ENCODE results near the gene EXT2. TPM values are rescaled to one million over a fixed set of nuclear protein-coding genes. Genes with fewer than 3 reads are reported as not detected.

Gene EXT2
- total RNA-seq, 1 experiment from 2014 or later: 42.8 TPM

- H3K4me1 ChIP-seq (ENCODE audit: control insufficient read depth in 1 of 2, insufficient read depth in 2 of 2, low read length in 2 of 2): no peaks in the 10 kb centered on the region
- H4K20me1 ChIP-seq (ENCODE audit: insufficient read depth): no peaks in the 10 kb centered on the region
- no peak for ATAC-seq
- ChIA-PET CTCF (no interaction called here), POLR2A (no interaction called here), RAD21 (ENCODE audit: low non-redundant PET in 1 of 2, low total read pairs in 2 of 2, uncharacterized antibody in 2 of 2, unreplicated experiment in 2 of 2) (no interaction called here)
- no peak overlapping the region for H2AFZ ChIP-seq (ENCODE audit: low read depth, low read length, poor library complexity, severe bottlenecking)
- no peak for TF ChIP-seq MAX (IDR thresholded peaks at IDR 0.05)
- no peak for TF ChIP-seq POLR2A (IDR thresholded peaks at IDR 0.05; ENCODE audit: borderline replicate concordance, extremely low read depth, insufficient read depth, insufficient read length)
- TF ChIP-seq ATF3 (IDR thresholded peaks at IDR 0.05): no peak
- H3K4me3 ChIP-seq (replicated peaks in 1 of 2; ENCODE audit: low read depth in 1 of 2, low read length in 2 of 2): no peak overlapping the region
- no peak overlapping the region for H3K27ac ChIP-seq (ENCODE audit: low read depth, low read length)
- H3K9ac ChIP-seq (ENCODE audit: low read length): no peak overlapping the region
- no peaks in the 10 kb centered on the region for H3K9me2 ChIP-seq (ENCODE audit: insufficient read depth)
- BruUV-seq (replicated peaks): no TSS peak
- no peaks in the 10 kb centered on the region for H3K27me3 ChIP-seq (ENCODE audit: insufficient read depth, low read length)
- no peaks in the 10 kb centered on the region for H3K9me3 ChIP-seq (ENCODE audit: control insufficient read depth in 1 of 2, insufficient read depth in 1 of 2, low read depth in 1 of 2, low read length in 2 of 2)
- H3K36me3 ChIP-seq (ENCODE audit: control insufficient read depth in 1 of 2, insufficient read depth in 2 of 2, low read length in 2 of 2): no peaks in the 10 kb centered on the region
- DNase-seq (ENCODE audit: low read depth, low spot score): no peak
- intact Hi-C loops (cut with micrococcal nuclease): loop anchor here (10.0 kb wide), 2 partner anchors 45 to 1545 kb away; no protein-coding TSS in a partner anchor
- no peaks in the 10 kb centered on the region for H3K79me2 ChIP-seq (ENCODE audit: insufficient read depth, low read length)
- no peak overlapping the region for H3K4me2 ChIP-seq (ENCODE audit: low read length)
Observed at GRCh38 chr11:44199816-44200215, 104.3 kb downstream of the EXT2 start.

DNA sequence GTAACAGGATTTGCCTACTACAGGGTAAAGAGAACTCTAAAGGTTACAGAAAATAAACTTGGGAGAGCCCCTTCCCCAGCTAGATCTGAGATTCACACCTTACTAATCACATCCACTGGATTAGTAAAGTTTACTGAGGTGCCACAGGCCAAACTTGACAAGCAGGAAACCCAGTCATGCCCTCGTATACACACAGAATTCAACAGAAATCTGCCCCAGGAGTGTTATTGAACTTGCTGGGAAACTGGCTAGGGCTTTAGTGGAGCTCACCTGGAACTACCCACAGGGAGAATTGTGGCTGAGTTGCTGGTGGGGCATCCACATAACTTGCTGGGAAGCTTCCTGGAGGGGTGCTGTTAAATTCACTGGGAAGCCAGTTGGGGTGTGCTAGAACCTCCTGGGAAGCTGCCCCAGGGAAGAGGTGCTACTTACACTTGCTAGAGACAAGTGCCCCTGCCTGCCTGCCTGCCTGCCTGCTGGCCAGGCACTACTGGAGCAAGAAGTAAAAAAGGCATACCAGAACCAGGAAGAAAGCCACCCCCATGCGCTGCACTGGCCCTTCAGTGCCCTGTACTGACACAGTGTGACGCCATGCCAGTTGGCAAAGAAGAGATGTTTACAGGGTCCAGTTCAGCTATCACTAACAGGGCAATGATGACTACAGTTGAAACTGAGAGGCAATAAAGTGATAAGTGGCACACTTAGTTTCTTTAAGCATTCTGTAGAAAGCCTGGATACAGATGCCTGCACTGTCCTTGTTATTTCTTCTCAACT, 108.0 kb downstream of the EXT2 start:
- ATAC-seq: no peak
- H3K4me3 ChIP-seq (replicated peaks in 1 of 2; ENCODE audit: low read depth in 1 of 2, low read length in 2 of 2): no peak overlapping the region
- ChIA-PET RAD21 (ENCODE audit: low non-redundant PET in 1 of 2, low total read pairs in 2 of 2, uncharacterized antibody in 2 of 2, unreplicated experiment in 2 of 2) (no interaction called here), CTCF (no interaction called here), POLR2A (no interaction called here)
- H3K4me1 ChIP-seq (ENCODE audit: control insufficient read depth in 1 of 2, insufficient read depth in 2 of 2, low read length in 2 of 2): no peaks in the 10 kb centered on the region
- no peak for DNase-seq (ENCODE audit: low read depth, low spot score)
- no peak overlapping the region for H3K9ac ChIP-seq (ENCODE audit: low read length)
- no peaks in the 10 kb centered on the region for H3K9me3 ChIP-seq (ENCODE audit: control insufficient read depth in 1 of 2, insufficient read depth in 1 of 2, low read depth in 1 of 2, low read length in 2 of 2)
- no TSS peak for BruUV-seq (replicated peaks)
- H3K36me3 ChIP-seq (ENCODE audit: control insufficient read depth in 1 of 2, insufficient read depth in 2 of 2, low read length in 2 of 2): no peaks in the 10 kb centered on the region
- no peak overlapping the region for H3K4me2 ChIP-seq (ENCODE audit: low read length)
- H3K27me3 ChIP-seq (ENCODE audit: insufficient read depth, low read length): no peaks in the 10 kb centered on the region
- H4K20me1 ChIP-seq (ENCODE audit: insufficient read depth): no peaks in the 10 kb centered on the region
- H3K9me2 ChIP-seq (ENCODE audit: insufficient read depth): no peaks in the 10 kb centered on the region
- intact Hi-C loops (cut with micrococcal nuclease): loop anchor here (10.0 kb wide), 2 partner anchors 49 to 1549 kb away; no protein-coding TSS in a partner anchor
- H3K79me2 ChIP-seq (ENCODE audit: insufficient read depth, low read length): no peaks in the 10 kb centered on the region
- no peak overlapping the region for H3K27ac ChIP-seq (ENCODE audit: low read depth, low read length)
- H2AFZ ChIP-seq (ENCODE audit: low read depth, low read length, poor library complexity, severe bottlenecking): no peak overlapping the region
- TF ChIP-seq EZH2phosphoT487 (IDR thresholded peaks at IDR 0.05; ENCODE audit: borderline replicate concordance) (no peak), POLR2A (IDR thresholded peaks at IDR 0.05; ENCODE audit: borderline replicate concordance, extremely low read depth, insufficient read depth, insufficient read length) (no peak), YY1 (IDR thresholded peaks at IDR 0.05; ENCODE audit: extremely low read depth, insufficient replicate concordance, low read depth, low read length) (no peak), SP1 (IDR thresholded peaks at IDR 0.05; ENCODE audit: low read depth) (no peak), POLR2AphosphoS5 (IDR thresholded peaks at IDR 0.05; ENCODE audit: low read depth, low read length) (no peak), ATF3 (IDR thresholded peaks at IDR 0.05) (no peak), RAD21 (IDR thresholded peaks at IDR 0.05; ENCODE audit: low read depth) (no peak), FOSL1 (IDR thresholded peaks at IDR 0.05; ENCODE audit: low read depth) (no peak), JUND (IDR thresholded peaks at IDR 0.05) (no peak), SIN3A (IDR thresholded peaks at IDR 0.05; ENCODE audit: low read depth) (no peak), SRF (IDR thresholded peaks at IDR 0.05; ENCODE audit: low read depth) (no peak), EZH2 (IDR thresholded peaks at IDR 0.05) (no peak)
- TF ChIP-seq, protein P1, sequence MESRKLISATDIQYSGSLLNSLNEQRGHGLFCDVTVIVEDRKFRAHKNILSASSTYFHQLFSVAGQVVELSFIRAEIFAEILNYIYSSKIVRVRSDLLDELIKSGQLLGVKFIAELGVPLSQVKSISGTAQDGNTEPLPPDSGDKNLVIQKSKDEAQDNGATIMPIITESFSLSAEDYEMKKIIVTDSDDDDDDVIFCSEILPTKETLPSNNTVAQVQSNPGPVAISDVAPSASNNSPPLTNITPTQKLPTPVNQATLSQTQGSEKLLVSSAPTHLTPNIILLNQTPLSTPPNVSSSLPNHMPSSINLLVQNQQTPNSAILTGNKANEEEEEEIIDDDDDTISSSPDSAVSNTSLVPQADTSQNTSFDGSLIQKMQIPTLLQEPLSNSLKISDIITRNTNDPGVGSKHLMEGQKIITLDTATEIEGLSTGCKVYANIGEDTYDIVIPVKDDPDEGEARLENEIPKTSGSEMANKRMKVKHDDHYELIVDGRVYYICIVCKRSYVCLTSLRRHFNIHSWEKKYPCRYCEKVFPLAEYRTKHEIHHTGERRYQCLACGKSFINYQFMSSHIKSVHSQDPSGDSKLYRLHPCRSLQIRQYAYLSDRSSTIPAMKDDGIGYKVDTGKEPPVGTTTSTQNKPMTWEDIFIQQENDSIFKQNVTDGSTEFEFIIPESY (IDR thresholded peaks at IDR 0.05; ENCODE audit: extremely low read depth, insufficient replicate concordance, low read length): no peak
